GM19328 (cell line): Measurements from ENCODE around the gene NUDC.
"Not testable (repeated sequence)": the region's sequence is repeated elsewhere in the genome, so short reads cannot be mapped to it uniquely, and the experiment has no call there.

Source experiments
- ATAC-seq: cut with Tn5 transposase; IDR thresholded peaks from one replicate; pipeline ENCODE4 v1.9.1; 2021; ENCODE audit warnings: mild to moderate bottlenecking, moderate library complexity; ENCODE audit not compliant: unreplicated experiment

NUDC gene

GRCh38 chr1:26986658-26987057 lies 65.1 kb downstream of the NUDC start:
- ATAC-seq = no peak

DNA sequence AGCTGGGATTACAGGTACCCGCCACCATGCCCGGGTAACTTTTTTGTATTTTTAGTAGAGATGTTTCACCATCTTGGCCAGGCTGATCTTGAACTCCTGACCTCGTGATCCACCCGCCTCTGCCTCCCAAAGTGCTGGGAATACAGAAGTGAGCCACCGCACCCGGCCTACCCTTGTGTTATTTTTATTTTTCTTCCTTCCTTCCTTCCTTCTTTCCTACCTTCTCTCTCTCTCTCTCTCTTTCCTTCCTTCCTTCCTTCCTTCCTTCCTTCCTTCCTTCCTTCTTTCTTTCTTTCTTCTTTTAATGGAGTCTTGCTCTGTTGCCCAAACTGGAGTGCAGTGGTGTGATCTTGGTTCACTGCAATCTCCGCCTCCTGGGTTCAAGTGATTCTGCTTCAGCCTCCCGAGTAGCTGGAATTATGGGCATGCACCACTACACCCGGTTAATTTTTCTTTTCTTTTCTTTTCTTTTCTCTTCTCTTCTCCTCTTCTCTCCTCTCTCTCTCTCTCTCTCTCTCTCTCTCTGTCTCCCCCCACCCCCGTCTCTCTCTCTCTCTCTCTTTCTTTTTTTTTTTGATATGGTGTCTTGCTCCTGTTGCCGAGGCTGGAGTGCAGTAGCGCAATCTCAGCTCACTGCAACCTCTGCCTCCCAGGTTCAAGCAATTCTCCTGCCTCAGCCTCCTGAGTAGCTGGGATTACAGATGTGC lies 68.0 kb downstream of the NUDC start:
- ATAC-seq = not testable (repeated sequence)

GRCh38 chr1:26991310-26992116 lies 70.0 kb downstream of the NUDC start:
- no peak for ATAC-seq

GRCh38 chr1:26993237-26994019 lies 71.9 kb downstream of the NUDC start, which contains the start of gene TRNP1:
Gene TRNP1, plus strand, starts transcription at chr1:26993692. Its CDS starts 95 bp downstream, at chr1:26993787.
- ATAC-seq = no peak

- no peak for ATAC-seq
These were observed 72.7 kb downstream of the NUDC start for GRCh38 chr1:26994020-26994786.

DNA sequence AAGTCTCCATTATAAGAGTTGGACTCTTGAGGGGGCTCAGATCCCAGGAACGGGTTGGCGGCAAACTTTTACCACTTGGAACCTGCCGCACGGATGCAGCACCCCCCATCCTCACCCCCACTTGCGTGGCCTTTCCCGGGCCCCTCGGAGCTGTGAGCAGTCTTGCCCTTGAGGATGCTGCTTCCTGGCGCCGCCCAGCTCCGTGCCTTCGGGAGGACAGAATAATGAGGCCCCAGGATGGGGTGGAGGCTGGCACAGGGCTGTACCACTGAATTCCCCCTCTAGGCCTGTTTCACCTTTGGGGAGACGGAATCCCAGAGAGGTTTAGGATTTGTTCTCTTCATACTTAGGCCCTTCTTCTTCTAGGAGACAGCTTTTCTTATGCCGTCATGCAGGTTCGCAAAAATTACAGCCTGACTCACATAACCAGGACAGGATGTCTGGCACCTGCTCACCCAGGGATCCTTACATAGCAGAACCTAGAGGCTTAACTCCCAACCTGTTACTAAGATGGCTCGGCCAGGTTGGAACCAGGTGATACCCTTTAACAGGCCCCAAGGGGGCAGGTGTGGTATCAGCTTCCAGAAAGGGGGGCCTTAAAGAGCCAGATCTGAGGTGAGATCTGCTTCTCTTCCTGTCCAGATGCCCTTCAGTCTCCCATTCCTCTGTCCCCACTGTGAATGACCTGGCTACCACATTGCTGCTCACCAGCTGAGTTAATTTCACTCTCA lies 73.4 kb downstream of the NUDC start:
- ATAC-seq = no peak

DNA sequence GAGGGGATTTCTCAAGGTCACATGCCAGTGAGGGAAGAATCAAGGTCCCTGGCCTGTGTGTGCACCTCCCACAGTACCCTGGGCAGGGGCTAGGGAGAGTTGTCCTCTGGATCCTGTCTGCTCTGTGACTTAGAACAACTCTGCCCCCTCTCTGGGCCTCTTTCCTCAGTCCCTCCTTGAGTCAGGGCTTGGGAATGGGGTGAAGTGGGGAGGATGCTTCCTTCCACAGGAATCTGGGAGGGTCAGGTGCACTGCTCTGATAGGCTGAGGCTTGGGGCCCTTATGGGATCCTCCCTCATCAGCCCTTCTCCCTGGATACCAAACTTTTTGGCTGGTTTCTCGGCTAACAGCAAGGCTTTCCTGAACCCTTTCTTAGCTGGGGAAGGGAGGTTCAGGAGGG lies 74.5 kb downstream of the NUDC start:
- no peak for ATAC-seq
